Measurements from ENCODE around the gene DNAH6. TPM values are rescaled to one million over a fixed set of nuclear protein-coding genes. Genes with fewer than 3 reads are reported as not detected.

The DNAH6 gene
- total and polyA plus RNA-seq, 2 of the 8 experiments (the other 6 are each of a cell fraction or from before 2014, with no cell fraction given), result 0.06 to 0.43 TPM

DNA sequence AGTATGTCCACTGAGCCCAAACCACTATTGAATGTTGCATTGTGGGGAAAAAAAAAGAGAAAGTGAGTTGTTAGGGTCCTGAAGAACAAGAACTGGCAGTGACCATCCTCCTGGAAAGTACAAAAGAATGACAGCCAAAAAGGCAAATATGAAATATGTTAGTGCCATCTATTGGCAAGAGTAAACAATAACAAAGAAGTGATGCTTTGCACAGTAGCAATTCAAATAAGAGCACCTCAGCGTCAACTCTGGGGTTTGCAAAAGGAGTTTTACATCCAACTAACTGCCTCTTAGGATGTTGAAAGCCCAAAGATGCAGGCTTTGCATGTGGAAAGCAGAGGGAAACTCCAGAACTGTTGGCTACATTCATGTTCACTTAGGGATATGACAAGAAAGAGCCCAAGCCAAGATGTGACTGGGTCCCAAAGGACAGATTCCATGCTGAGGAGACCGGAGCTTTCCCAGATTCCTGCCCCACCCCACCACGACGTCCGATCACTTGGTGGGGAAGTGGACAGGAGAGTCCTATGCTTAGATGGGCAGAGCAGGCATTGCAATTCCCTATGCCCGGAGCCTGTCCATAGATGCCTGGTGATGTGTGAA is 349.0 kb downstream of the DNAH6 start:
- H3K9me3 ChIP-seq (ENCODE audit: insufficient read depth in 2 of 2, low read depth in 1 of 2, low read length in 1 of 2), result no peaks in the 10 kb centered on the region

More for the DNA sequence above, 349.0 kb downstream of the DNAH6 start:
- ChIA-PET POLR2A (ENCODE audit: partially characterized antibody) (no interaction called here), CTCF (ENCODE audit: partially characterized antibody) (interaction anchor here (0.6 to 2.0 kb wide), 7 partner anchors 15 to 338 kb away, joined by 3 to 6 read pairs (median 4); partner anchors contain the start of gene TRABD2A)
- DNase-seq (ENCODE audit: low read depth in 1 of 2, low spot score in 2 of 2) (no peak), FAIRE-seq (no peak)
- Histone ChIP-seq H3K56ac (replicated peaks; ENCODE audit: insufficient read length, low read depth, low read length) (no peak overlapping the region), H3K79me2 (ENCODE audit: control insufficient read depth in 1 of 2, insufficient read depth in 2 of 2, low read length in 2 of 2) (no peaks in the 10 kb centered on the region; a peak in 1 of 4 replicates), H3K4ac (replicated peaks; ENCODE audit: insufficient read length, low read depth, low read length) (no peak overlapping the region), H2BK15ac (ENCODE audit: low read length) (no peak overlapping the region), H2BK12ac (ENCODE audit: low read depth, low read length) (no peak overlapping the region), H3K4me3 (ENCODE audit: extremely low read depth in 1 of 4, insufficient read depth in 2 of 4, low read depth in 3 of 4, low read length in 4 of 4) (no peak overlapping the region), H3K79me1 (ENCODE audit: low read depth, low read length) (no peaks in the 10 kb centered on the region; the same call in 1 of the 2 replicates), H4K8ac (ENCODE audit: extremely low read depth, insufficient read depth, low read length) (no peak overlapping the region), H3K27me3 (replicated peaks in 1 of 4; ENCODE audit: control insufficient read depth in 3 of 4, extremely low read depth in 1 of 4, insufficient read depth in 3 of 4, low read length in 3 of 4) (no peaks in the 10 kb centered on the region), H3K23me2 (ENCODE audit: low read depth, low read length) (no peaks in the 10 kb centered on the region), H2BK20ac (ENCODE audit: low read length) (no peak overlapping the region), H4K91ac (replicated peaks; ENCODE audit: insufficient read length, low read length) (no peak overlapping the region), H2BK120ac (replicated peaks; ENCODE audit: low read depth, low read length) (no peak overlapping the region), H3K18ac (ENCODE audit: extremely low read depth, low read length) (no peak overlapping the region), H2AFZ (ENCODE audit: low read length) (no peak overlapping the region), H3K14ac (ENCODE audit: insufficient read length) (no peak overlapping the region), H3K4me2 (ENCODE audit: insufficient read depth in 1 of 2, low read depth in 2 of 2, low read length in 2 of 2) (no peak overlapping the region), H3K36me3 (ENCODE audit: control insufficient read depth in 2 of 4, insufficient read depth in 4 of 4, low read length in 3 of 4) (no peaks in the 10 kb centered on the region), H4K20me1 (replicated peaks in 1 of 2; ENCODE audit: control insufficient read depth in 1 of 2, insufficient read depth in 2 of 2, low read length in 2 of 2) (no peaks in the 10 kb centered on the region), H3K4me1 (replicated peaks in 1 of 4; ENCODE audit: control insufficient read depth in 3 of 4, insufficient read depth in 4 of 4, low read length in 3 of 4) (peaks cover 0 to 6% (median 3%) of the 10 kb centered on the region in 4 experiments; a peak in 4 of 7 replicates), H2BK5ac (ENCODE audit: low read depth, low read length) (no peak overlapping the region), H3K27ac (ENCODE audit: low read depth, low read length) (no peak overlapping the region), H3K9ac (replicated peaks in 1 of 4; ENCODE audit: extremely low read depth in 1 of 4, low read depth in 3 of 4, low read length in 3 of 4) (no peak overlapping the region), H2AK5ac (ENCODE audit: low read depth, low read length) (no peak overlapping the region), H4K5ac (ENCODE audit: insufficient read length, low read depth, low read length) (no peak overlapping the region), H3K23ac (ENCODE audit: insufficient read length) (no peak overlapping the region)
- 92% methylated on average over 6 of the region's 6 CpGs; no CpG with 5 or more reads in 1 of the 2 experiments for WGBS, 2 experiments (ENCODE audit: extremely low coverage in 1 of 2, insufficient coverage in 1 of 2, insufficient read length in 1 of 2, insufficient replicate concordance in 2 of 2, low coverage in 1 of 2, low lambda C conversion rate in 2 of 2, missing lambda C conversion rate in 1 of 2)
- TF ChIP-seq, protein P1, sequence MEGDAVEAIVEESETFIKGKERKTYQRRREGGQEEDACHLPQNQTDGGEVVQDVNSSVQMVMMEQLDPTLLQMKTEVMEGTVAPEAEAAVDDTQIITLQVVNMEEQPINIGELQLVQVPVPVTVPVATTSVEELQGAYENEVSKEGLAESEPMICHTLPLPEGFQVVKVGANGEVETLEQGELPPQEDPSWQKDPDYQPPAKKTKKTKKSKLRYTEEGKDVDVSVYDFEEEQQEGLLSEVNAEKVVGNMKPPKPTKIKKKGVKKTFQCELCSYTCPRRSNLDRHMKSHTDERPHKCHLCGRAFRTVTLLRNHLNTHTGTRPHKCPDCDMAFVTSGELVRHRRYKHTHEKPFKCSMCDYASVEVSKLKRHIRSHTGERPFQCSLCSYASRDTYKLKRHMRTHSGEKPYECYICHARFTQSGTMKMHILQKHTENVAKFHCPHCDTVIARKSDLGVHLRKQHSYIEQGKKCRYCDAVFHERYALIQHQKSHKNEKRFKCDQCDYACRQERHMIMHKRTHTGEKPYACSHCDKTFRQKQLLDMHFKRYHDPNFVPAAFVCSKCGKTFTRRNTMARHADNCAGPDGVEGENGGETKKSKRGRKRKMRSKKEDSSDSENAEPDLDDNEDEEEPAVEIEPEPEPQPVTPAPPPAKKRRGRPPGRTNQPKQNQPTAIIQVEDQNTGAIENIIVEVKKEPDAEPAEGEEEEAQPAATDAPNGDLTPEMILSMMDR (IDR thresholded peaks at IDR 0.05; ENCODE audit: control extremely low read depth in 1 of 3, insufficient read depth in 1 of 3, low read depth in 1 of 3, low read length in 3 of 3), result peak in 1 of 3 experiments; percentile 7; a peak in 2 of 4 replicates
- TF ChIP-seq RAD21 (IDR thresholded peaks at IDR 0.05 in 1 of 2, conservative IDR thresholded peaks at IDR 0.05 in 1 of 2; ENCODE audit: low read depth in 2 of 2, low read length in 2 of 2) (peak; percentile 27 to 31; a peak in 2 of 4 replicates), MAFK (IDR thresholded peaks at IDR 0.05; ENCODE audit: low read depth, low read length) (no peak)
